HepG2 (cell line): Measurements from ENCODE around the gene TAF4B. TPM values are rescaled to one million over a fixed set of nuclear protein-coding genes. Genes with fewer than 3 reads are reported as not detected.

Experiments
- ATAC-seq: fragments of 200-7000 bp; cut with Tn5 transposase; 3 replicates; pipeline ENCODE4 v1.9.1; 2020; ENCODE audit warnings: mild to moderate bottlenecking, moderate library complexity
- BruUV-seq: library from RNA; stranded (reverse); fragments of 400-500 nt; replicated peaks from 2 replicates; lab custom pipeline; 2021; lab: Mats Ljungman, UMichigan
- CTCF ChIA-PET: fragments of 300-600 bp; formaldehyde crosslinking; extraction: SDS; loops from one replicate; lab custom pipeline; 2021; ENCODE audit warnings: low total read pairs, inconsistent platforms, low intra/inter-chr PET ratio; lab: Yijun Ruan, JAX
- POLR2A ChIA-PET: fragments of 350-600 bp; sonication (Branson Sonifier 250); formaldehyde crosslinking; loops from one replicate; lab custom pipeline; 2020; ENCODE audit warnings: antibody characterized with exemption, inconsistent platforms; lab: Yijun Ruan, JAX
- DNase-seq: peaks from one replicate; pipeline ENCODE4 v3.0.0-alpha.2; 2015; ENCODE audit warnings: low spot score
- FAIRE-seq: peaks from 3 replicates; lab custom pipeline; 2011; peaks lifted over from hg19 to GRCh38; lab: Jason Lieb, UNC
- H2AFZ ChIP-seq: one replicate; pipeline ENCODE4 v1.6.1; 2011; ENCODE audit warnings: low read length, inconsistent platforms
- H3K27ac ChIP-seq: fragments of 300-600 bp; 3 replicates; pipeline ENCODE4 v1.8.0; 2011; ENCODE audit warnings: mixed run types, mild to moderate bottlenecking, mixed read lengths, low read length, inconsistent platforms; ENCODE audit not compliant: insufficient read depth; ENCODE audit errors: extremely low read length
- H3K27me3 ChIP-seq, 2 experiments: fragments of 200-600 bp in 1 of 2; 2 replicates in 1 of 2; 3 replicates in 1 of 2; pipeline versions ENCODE4 v1.6.0 to v1.8.0; 2011; ENCODE audit warnings: low read length in 2 of 2, mild to moderate bottlenecking in 2 of 2, moderate library complexity in 2 of 2, inconsistent platforms in 1 of 2; ENCODE audit not compliant: insufficient read depth in 2 of 2, control insufficient read depth in 1 of 2
- H3K36me3 ChIP-seq, 2 experiments: fragments of 200-600 bp in 1 of 2; replicated peaks in 1 of 2; 2 replicates in 1 of 2; 3 replicates in 1 of 2; pipeline versions ENCODE4 v1.5.1 to v1.8.0; 2011; ENCODE audit warnings: low read length in 2 of 2, inconsistent platforms in 1 of 2; ENCODE audit not compliant: insufficient read depth in 2 of 2, control insufficient read depth in 1 of 2
- H3K4me1 ChIP-seq: 2 replicates; pipeline ENCODE4 v1.5.1; 2012; ENCODE audit warnings: low read length, inconsistent platforms; ENCODE audit not compliant: insufficient read depth
- H3K4me2 ChIP-seq: 2 replicates; pipeline ENCODE4 v1.6.0; 2011; ENCODE audit warnings: low read depth, low read length, inconsistent platforms
- H3K4me3 ChIP-seq, 3 experiments: fragments of 200-600 bp in 1 of 3; sonication (generic), shearing (Covaris generic) in 1 of 3; replicated peaks in 1 of 3; 2 replicates each; pipeline ENCODE4 v1.5.1; 2011 to 2016; ENCODE audit warnings: low read length in 3 of 3, inconsistent platforms in 2 of 3, low read depth in 2 of 3, mild to moderate bottlenecking in 2 of 3, control low read depth in 1 of 3, mixed read lengths in 1 of 3; ENCODE audit not compliant: insufficient read depth in 1 of 3
- H3K79me2 ChIP-seq: one replicate; pipeline ENCODE4 v1.6.1; 2011; ENCODE audit warnings: low read length, inconsistent platforms; ENCODE audit not compliant: insufficient read depth
- H3K9ac ChIP-seq: 2 replicates; pipeline ENCODE4 v1.6.0; 2011; ENCODE audit warnings: mild to moderate bottlenecking, low read depth, low read length, inconsistent platforms; ENCODE audit not compliant: insufficient read depth
- H3K9me3 ChIP-seq: 2 replicates; pipeline ENCODE4 v1.5.1; 2012; ENCODE audit warnings: mild to moderate bottlenecking, low read length
- H4K20me1 ChIP-seq: 2 replicates; pipeline ENCODE4 v1.6.0; 2011; ENCODE audit warnings: inconsistent platforms, mild to moderate bottlenecking, low read length, moderate library complexity; ENCODE audit not compliant: insufficient read depth
- ATF7-NPFF ChIP-seq: sonication (generic); formaldehyde crosslinking; IDR thresholded peaks from 2 replicates; pipeline ENCODE4 v1.8.1; 2023; ENCODE audit warnings: mild to moderate bottlenecking, low read depth, missing genetic modification reagents, moderate library complexity
- FOXK2 ChIP-seq: fragments of 450-650 bp; IDR thresholded peaks from 2 replicates; pipeline ENCODE4 v1.6.1; 2016
- MXI1 ChIP-seq: IDR thresholded peaks from 3 replicates; pipeline ENCODE4 v1.6.1; 2012; ENCODE audit warnings: low read depth, low read length, inconsistent platforms, borderline replicate concordance
- NR2F2 ChIP-seq: IDR thresholded peaks from 2 replicates; pipeline ENCODE4 v1.6.1; 2012; ENCODE audit warnings: low read depth, inconsistent platforms, borderline replicate concordance
- NRL ChIP-seq: sonication (generic); formaldehyde crosslinking; IDR thresholded peaks from 2 replicates; pipeline ENCODE4 v1.5.0; 2020; ENCODE audit warnings: missing genetic modification reagents, mild to moderate bottlenecking, moderate library complexity, borderline replicate concordance
- PRDM4 ChIP-seq: sonication (generic); formaldehyde crosslinking; IDR thresholded peaks from 2 replicates; pipeline ENCODE4 v1.9.0; 2021; ENCODE audit warnings: missing genetic modification reagents, borderline replicate concordance
- RAD21 ChIP-seq: fragments of 450-650 bp; formaldehyde crosslinking; IDR thresholded peaks from 2 replicates; pipeline ENCODE4 v1.5.0; 2020; ENCODE audit warnings: mild to moderate bottlenecking
- SMC3 ChIP-seq: IDR thresholded peaks from 2 replicates; pipeline ENCODE4 v1.6.1; 2011; ENCODE audit warnings: low read length, improper control_type of control experiment
- STAG1 ChIP-seq: sonication (generic); formaldehyde crosslinking; IDR thresholded peaks from 2 replicates; pipeline ENCODE4 v1.4.0; 2020; ENCODE audit warnings: missing genetic modification reagents
- TCF12 ChIP-seq, 2 experiments: fragments of 450-650 bp in 1 of 2; sonication (generic) in 1 of 2; formaldehyde crosslinking in 1 of 2; IDR thresholded peaks; 2 replicates each; pipeline versions ENCODE4 v1.6.1 to v1.8.0; 2017 to 2022; ENCODE audit warnings: antibody characterized with exemption in 1 of 2, mild to moderate bottlenecking in 1 of 2, missing genetic modification reagents in 1 of 2, moderate library complexity in 1 of 2
- ZNF180 ChIP-seq: sonication (generic); formaldehyde crosslinking; IDR thresholded peaks from 2 replicates; pipeline ENCODE4 v1.4.0; 2020; ENCODE audit warnings: low read depth, missing genetic modification reagents, borderline replicate concordance
- ZNF230 ChIP-seq: sonication (generic); formaldehyde crosslinking; IDR thresholded peaks from 2 replicates; pipeline ENCODE4 v1.4.0; 2020; ENCODE audit warnings: mild to moderate bottlenecking, missing genetic modification reagents
- ZNF547 ChIP-seq: sonication (generic); formaldehyde crosslinking; IDR thresholded peaks from 2 replicates; pipeline ENCODE4 v1.5.1; 2020; ENCODE audit warnings: mild to moderate bottlenecking, missing genetic modification reagents
- ZNF552 ChIP-seq: sonication (generic); formaldehyde crosslinking; IDR thresholded peaks from 2 replicates; pipeline ENCODE4 v1.9.0; 2022; ENCODE audit warnings: missing genetic modification reagents, mild to moderate bottlenecking, borderline replicate concordance
- ZNF687 ChIP-seq: sonication (generic); formaldehyde crosslinking; IDR thresholded peaks from 2 replicates; pipeline ENCODE4 v1.5.1; 2020; ENCODE audit warnings: mild to moderate bottlenecking, missing genetic modification reagents, moderate library complexity
- WGBS: methylation state at CpG from one replicate; pipeline ENCODE4 v1.1.6; 2017; ENCODE audit warnings: low lambda C conversion rate; 5-methylcytosine and 5-hydroxymethylcytosine counted together
- in situ Hi-C: cut with HindIII; loops from 2 replicates; pipeline ENCODE4 v1.10.0; 2017; ENCODE audit warnings: low pct_unique_long_range_greater_than_20kb; ENCODE audit not compliant: extremely low pct_ligation_motif_present
- intact Hi-C: fragments of 100-400 bp; cut with micrococcal nuclease; formaldehyde crosslinking; loops from one replicate; pipeline ENCODE4 v1.10.0; 2022; ENCODE audit not compliant: unreplicated experiment
- polyA plus RNA-seq, 8 experiments: library from polyadenylated mRNA; depleted of rRNA in 3 of 8; stranded (reverse) in 7 of 8; unstranded in 1 of 8; fragments of >200 nt; fragmentation: Illumina TruSeq in 4 of 8; extraction: Trizol in 4 of 8; gene quantifications; 2 replicates each; pipeline versions ENCODE4 v1.2.1 to v1.2.3, GENCODE V29; 2011 to 2016; ENCODE audit warnings: low read depth in 4 of 8, missing spikeins in 1 of 8, mixed read lengths in 1 of 8; ENCODE audit not compliant: insufficient read depth in 1 of 8
- total RNA-seq, 5 experiments: library from RNA; depleted of rRNA; stranded (reverse); fragments of >200 nt; fragmentation: Illumina TruSeq; extraction: Trizol; gene quantifications; 2 replicates each; pipeline ENCODE4 v1.2.3, GENCODE V29; 2016; ENCODE audit warnings: low read depth in 1 of 5
- TF ChIP-seq, protein P1 (sequence below): sonication (generic); formaldehyde crosslinking; IDR thresholded peaks from 2 replicates; pipeline ENCODE4 v1.5.0; 2020; ENCODE audit warnings: mild to moderate bottlenecking, missing genetic modification reagents, moderate library complexity

Gene TAF4B
- total and polyA plus RNA-seq, 2 of the 13 experiments (the other 11 are each of a cell fraction or from before 2014, with no cell fraction given) = 2.2 to 3.8 TPM

DNA sequence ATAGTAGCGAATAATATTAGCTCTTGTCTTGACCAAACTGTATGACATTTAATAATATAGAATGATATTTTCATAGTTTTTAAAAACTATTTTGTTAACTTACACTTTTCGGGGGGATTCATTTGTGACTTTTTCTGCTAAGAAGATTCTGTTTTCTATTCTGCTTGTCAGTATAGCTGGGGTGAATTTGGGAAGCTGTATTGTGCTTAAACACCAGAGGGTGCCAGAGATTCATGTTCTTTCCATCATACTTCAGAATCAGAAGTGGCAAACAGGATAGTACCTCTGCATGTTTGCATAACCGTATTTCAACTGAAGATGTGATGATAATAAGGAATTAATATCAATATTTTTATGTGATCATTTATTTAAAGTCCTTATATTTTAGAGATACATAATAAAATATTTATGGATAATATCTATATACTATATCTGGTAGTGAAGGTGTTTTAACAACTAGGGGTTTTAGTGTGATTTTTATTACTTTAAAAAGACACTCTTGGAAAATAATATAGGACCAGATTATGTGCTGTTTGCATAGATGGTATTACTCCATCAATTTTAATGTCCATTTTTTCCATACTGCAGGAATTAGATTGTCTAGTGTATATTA is 81.0 kb downstream of the TAF4B start:
- H3K9ac ChIP-seq = no peak overlapping the region
- ATAC-seq (peak; percentile 78), FAIRE-seq (peak; percentile 83), DNase-seq (peak; percentile 35)
- H3K27ac ChIP-seq = no peak overlapping the region
- intact Hi-C loops (loop anchor here (1.0 to 2.0 kb wide), 5 partner anchors 30 to 464 kb away; no protein-coding TSS in a partner anchor), in situ Hi-C loops (no loop called here)
- no peaks in the 10 kb centered on the region for H3K27me3 ChIP-seq
- H3K9me3 ChIP-seq = no peaks in the 10 kb centered on the region
- H4K20me1 ChIP-seq = no peaks in the 10 kb centered on the region
- POLR2A ChIA-PET = no interaction called here
- no peaks in the 10 kb centered on the region for H3K4me1 ChIP-seq
- 26% methylated on average over 3 of the region's 3 CpGs for WGBS
- no peaks in the 10 kb centered on the region for H3K79me2 ChIP-seq
- BruUV-seq = no TSS peak
- no peaks in the 10 kb centered on the region for H3K36me3 ChIP-seq
- CTCF ChIA-PET = interaction anchor here (1.5 to 1.8 kb wide), 2 partner anchors 30 to 343 kb away, joined by 8 to 12 read pairs; no protein-coding TSS in a partner anchor
- H2AFZ ChIP-seq = no peak overlapping the region
- no peak overlapping the region for H3K4me2 ChIP-seq
- no peak overlapping the region for H3K4me3 ChIP-seq
- TF ChIP-seq FOXK2 = no peak
- peak; percentile 57 for TF ChIP-seq SMC3
- TF ChIP-seq ZNF230 = no peak
- TF ChIP-seq ATF7-NPFF = no peak
- peak; percentile 49; the same call in 1 of the 2 replicates for TF ChIP-seq RAD21
- TF ChIP-seq ZNF547 (CRISPR knock-in tag) = no peak
- TF ChIP-seq STAG1 (CRISPR knock-in tag) = peak; percentile 76
- TF ChIP-seq ZNF687 (CRISPR knock-in tag) = no peak
- no peak for TF ChIP-seq ZNF552 (CRISPR knock-in tag)
- TF ChIP-seq, protein P1, sequence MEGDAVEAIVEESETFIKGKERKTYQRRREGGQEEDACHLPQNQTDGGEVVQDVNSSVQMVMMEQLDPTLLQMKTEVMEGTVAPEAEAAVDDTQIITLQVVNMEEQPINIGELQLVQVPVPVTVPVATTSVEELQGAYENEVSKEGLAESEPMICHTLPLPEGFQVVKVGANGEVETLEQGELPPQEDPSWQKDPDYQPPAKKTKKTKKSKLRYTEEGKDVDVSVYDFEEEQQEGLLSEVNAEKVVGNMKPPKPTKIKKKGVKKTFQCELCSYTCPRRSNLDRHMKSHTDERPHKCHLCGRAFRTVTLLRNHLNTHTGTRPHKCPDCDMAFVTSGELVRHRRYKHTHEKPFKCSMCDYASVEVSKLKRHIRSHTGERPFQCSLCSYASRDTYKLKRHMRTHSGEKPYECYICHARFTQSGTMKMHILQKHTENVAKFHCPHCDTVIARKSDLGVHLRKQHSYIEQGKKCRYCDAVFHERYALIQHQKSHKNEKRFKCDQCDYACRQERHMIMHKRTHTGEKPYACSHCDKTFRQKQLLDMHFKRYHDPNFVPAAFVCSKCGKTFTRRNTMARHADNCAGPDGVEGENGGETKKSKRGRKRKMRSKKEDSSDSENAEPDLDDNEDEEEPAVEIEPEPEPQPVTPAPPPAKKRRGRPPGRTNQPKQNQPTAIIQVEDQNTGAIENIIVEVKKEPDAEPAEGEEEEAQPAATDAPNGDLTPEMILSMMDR (CRISPR knock-in tag) = peak; percentile 68
- TF ChIP-seq TCF12 (IDR thresholded peaks at IDR 0.05) = no peak
- no peak for TF ChIP-seq TCF12 (CRISPR knock-in tag; IDR thresholded peaks at IDR 0.05)
- no peak for TF ChIP-seq ZNF180 (CRISPR knock-in tag)
- no peak for TF ChIP-seq NRL (CRISPR knock-in tag)
- no peak for TF ChIP-seq NR2F2
- no peak for TF ChIP-seq PRDM4 (CRISPR knock-in tag)
- TF ChIP-seq MXI1 = no peak
